Sigmoid colon (tissue), 4 donors: Measurements from ENCODE around the gene FHIP2A.

ENCODE experiments used
- CTCF ChIP-seq, 4 experiments: fragments of 450-650 bp in 3 of 4; fragments of 200-600 bp in 1 of 4; IDR thresholded peaks; one replicate each; pipeline ENCODE4 v1.5.1; 2016 to 2019; ENCODE audit warnings: antibody characterized with exemption in 4 of 4, mild to moderate bottlenecking in 3 of 4, moderate library complexity in 2 of 4
- EP300 ChIP-seq, 4 donors: sonication (generic); formaldehyde crosslinking; IDR thresholded peaks; one replicate each; pipeline ENCODE4 v1.6.1; 2017; ENCODE audit warnings: antibody characterized with exemption in 4 of 4
- POLR2A ChIP-seq, 2 donors: fragments of 450-650 bp; IDR thresholded peaks; one replicate each; pipeline ENCODE4 v1.6.1; 2016; ENCODE audit warnings: antibody characterized with exemption in 2 of 2, mild to moderate bottlenecking in 2 of 2, moderate library complexity in 2 of 2

- no peak for TF ChIP-seq EP300 (IDR thresholded peaks at IDR 0.05)
- TF ChIP-seq POLR2A (IDR thresholded peaks at IDR 0.05) = no peak
- no peak for TF ChIP-seq CTCF (IDR thresholded peaks at IDR 0.05)
Measured at GRCh38 chr10:114870486-114870885, 48.9 kb downstream of the FHIP2A start.
